ENCODE data around the gene SRCAP. TPM values are rescaled to one million over a fixed set of nuclear protein-coding genes. Genes with fewer than 3 reads are reported as not detected.

Gene SRCAP
- total and polyA plus RNA-seq, 2 of the 8 experiments (the other 6 are each of a cell fraction or from before 2014, with no cell fraction given), result 5.5 to 54.3 TPM

- no peak for TF ChIP-seq SUZ12 (IDR thresholded peaks at IDR 0.05; ENCODE audit: low read length)
These were observed 68.9 kb downstream of the SRCAP start (continued) for GRCh38 chr16:30767767-30768465.

Data from H1 (cell line).